Measurements from ENCODE around the gene TBX18. TPM values are rescaled to one million over a fixed set of nuclear protein-coding genes. Genes with fewer than 3 reads are reported as not detected.
A peak's percentile ranks its signal among the peaks of the same experiment; 100 is the strongest.

TBX18 gene
- total and polyA plus RNA-seq, 2 of the 4 experiments (the other 2 are of a cell fraction), result 0.86 to 1.3 TPM

GRCh38 chr6:84665401-84665800 lies 99.0 kb downstream of the TBX18 start:
- H2AK9ac ChIP-seq (replicated peaks; ENCODE audit: low read depth, low read length, poor library complexity), result no peak overlapping the region
- ChIA-PET POLR2A (ENCODE audit: unreplicated experiment) (no interaction called here), CTCF (interaction anchor here (2.1 kb wide), 1 partner anchor 20 kb away, joined by 5 read pairs; no protein-coding TSS in a partner anchor)
- no peaks in the 10 kb centered on the region for H3K79me1 ChIP-seq (ENCODE audit: low read depth in 1 of 2, low read length in 2 of 2)
- H3K4ac ChIP-seq (ENCODE audit: low read depth, low read length), result no peak overlapping the region
- H3K18ac ChIP-seq (ENCODE audit: low read depth, low read length), result no peak overlapping the region
- H3K4me1 ChIP-seq (ENCODE audit: control insufficient read depth, insufficient read depth, low read length), result peaks cover 2% of the 10 kb centered on the region; the same call in 1 of the 2 replicates
- H2BK15ac ChIP-seq (ENCODE audit: low read depth, low read length), result no peak overlapping the region
- H3K9me1 ChIP-seq (ENCODE audit: insufficient read depth, low read length), result no peaks in the 10 kb centered on the region
- H3K27ac ChIP-seq (ENCODE audit: insufficient read depth, low read length), result no peak overlapping the region
- no peak overlapping the region for H3K9ac ChIP-seq (ENCODE audit: low read depth, low read length)
- no peak overlapping the region for H2AK5ac ChIP-seq (ENCODE audit: low read depth, low read length)
- H3K36me3 ChIP-seq (ENCODE audit: control insufficient read depth, insufficient read depth, low read length), result no peaks in the 10 kb centered on the region
- TF ChIP-seq CHD1 (IDR thresholded peaks at IDR 0.05; ENCODE audit: low read depth, low read length) (no peak), CEBPB (IDR thresholded peaks at IDR 0.05; ENCODE audit: low read depth, low read length) (peak; percentile 71)
- DNase-seq (peak; percentile 35), ATAC-seq (ENCODE audit: low read depth) (no peak)
- no peak overlapping the region for H4K91ac ChIP-seq (ENCODE audit: insufficient read depth, low read depth, low read length)
- peak overlapping the region; percentile 14; the same call in 1 of the 2 replicates for H3K4me2 ChIP-seq (ENCODE audit: low read depth, low read length)
- no peak overlapping the region for H3K23ac ChIP-seq (ENCODE audit: low read depth, low read length)
- H4K8ac ChIP-seq (ENCODE audit: low read depth in 2 of 2, low read length in 2 of 2), result no peak overlapping the region
- dilution Hi-C loops (cut with HindIII; ENCODE audit: low sequenced_read_pairs, unreplicated experiment), result no loop called here
- H3K56ac ChIP-seq (ENCODE audit: extremely low read depth, insufficient read depth, low read length), result no peak overlapping the region
- no peaks in the 10 kb centered on the region for H3K27me3 ChIP-seq (ENCODE audit: control insufficient read depth, insufficient read depth, low read length)
- WGBS, 2 experiments (ENCODE audit: extremely low coverage in 2 of 2, insufficient read length in 1 of 2), result no CpG with 5 or more reads among the region's 4 CpGs
- H3K9me3 ChIP-seq (ENCODE audit: control insufficient read depth, insufficient read depth, low read length), result no peaks in the 10 kb centered on the region
- in situ Hi-C loops (cut with MboI; ENCODE audit: low sequenced_read_pairs), result no loop called here
- H2BK5ac ChIP-seq (ENCODE audit: low read depth, low read length, poor library complexity, severe bottlenecking), result no peak overlapping the region
- no peak overlapping the region for H2AFZ ChIP-seq (replicated peaks; ENCODE audit: low read length, poor library complexity)
- no peak overlapping the region for H4K5ac ChIP-seq (ENCODE audit: low read depth, low read length)
- H4K20me1 ChIP-seq (ENCODE audit: insufficient read depth, low read length), result no peaks in the 10 kb centered on the region
- no peak overlapping the region for H2BK120ac ChIP-seq (ENCODE audit: low read depth, low read length)
- no TSS peak for BruUV-seq (replicated peaks)
- intact Hi-C loops (cut with micrococcal nuclease), result no loop called here
- no peak overlapping the region for H3K4me3 ChIP-seq (ENCODE audit: insufficient read depth, low read depth, low read length)
- H2BK20ac ChIP-seq (ENCODE audit: low read depth, low read length), result no peak overlapping the region
- H3K14ac ChIP-seq (replicated peaks; ENCODE audit: low read depth, low read length), result no peak overlapping the region
